Kidney tubule cell (primary cell): Measurements from ENCODE around the gene FAM193A.
"Not testable (repeated sequence)": the region's sequence is repeated elsewhere in the genome, so short reads cannot be mapped to it uniquely, and the experiment has no call there.

Experiments
- DNase-seq: peaks from one replicate; pipeline ENCODE4 v3.0.0-alpha.2; 2018; ENCODE audit warnings: low spot score

FAM193A gene

GRCh38 chr4:2618729-2619128, 82.3 kb downstream of the FAM193A start:
- not testable (repeated sequence) for DNase-seq

- no peak for DNase-seq
These were observed 83.0 kb downstream of the FAM193A start for GRCh38 chr4:2619459-2619858.

GRCh38 chr4:2621419-2621818, 85.0 kb downstream of the FAM193A start:
- no peak for DNase-seq

DNA sequence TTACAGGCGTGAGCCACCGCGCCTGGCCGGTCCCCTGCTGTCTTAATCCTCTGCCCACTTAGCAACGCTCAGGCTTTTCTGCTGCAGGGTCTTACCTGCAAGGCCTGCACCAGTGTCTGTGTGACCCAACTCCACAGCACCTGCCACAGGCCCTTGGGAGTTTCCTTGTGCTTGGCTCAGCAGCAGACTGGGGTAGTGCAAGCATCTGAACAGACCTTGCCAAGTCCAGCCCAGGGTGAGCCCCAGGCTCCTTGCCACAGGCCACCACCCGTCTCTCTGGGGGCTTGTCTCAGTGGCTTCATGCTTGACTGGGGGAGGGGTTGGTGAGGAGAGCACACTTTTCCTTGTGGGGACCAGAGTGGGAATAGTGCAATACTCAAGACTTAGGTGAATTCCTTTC, 87.0 kb downstream of the FAM193A start:
- DNase-seq = no peak

GRCh38 chr4:2624782-2625530, 88.5 kb downstream of the FAM193A start:
- DNase-seq = no peak

- DNase-seq = no peak
These were observed 89.8 kb downstream of the FAM193A start for GRCh38 chr4:2626231-2626630.

DNA sequence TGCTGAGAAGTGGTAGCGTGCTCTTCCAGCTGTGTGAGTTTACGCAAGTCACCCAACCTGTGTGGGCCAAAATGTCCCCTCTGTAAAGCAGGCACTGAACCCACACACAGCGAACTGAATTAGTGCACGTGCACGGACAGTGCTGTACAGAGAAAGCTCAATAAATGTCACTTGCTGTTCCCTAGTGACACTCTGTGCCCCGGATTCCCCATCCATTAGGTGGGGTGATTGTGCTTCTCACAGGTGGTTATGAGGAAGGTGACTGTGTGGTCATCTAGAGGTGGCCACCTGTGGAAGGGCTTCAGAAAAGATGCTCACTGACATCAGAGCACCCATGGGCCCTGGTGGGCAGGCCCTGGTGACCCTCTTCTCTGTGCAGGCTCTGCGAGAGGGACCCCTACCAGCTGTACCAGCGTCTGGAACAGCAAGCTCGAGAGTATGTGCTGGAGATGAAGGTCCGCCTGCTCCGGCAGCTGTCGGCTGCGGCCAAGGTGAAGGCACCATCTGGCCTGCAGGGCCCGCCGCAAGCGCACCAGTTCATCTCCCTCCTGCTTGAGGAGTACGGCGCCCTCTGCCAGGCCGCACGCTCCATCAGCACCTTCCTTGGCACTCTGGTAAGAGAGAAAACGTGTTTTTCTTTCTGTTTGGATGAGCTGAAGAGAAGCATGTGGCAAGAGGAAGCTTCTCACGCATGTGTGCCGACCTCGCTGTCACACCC, 94.3 kb downstream of the FAM193A start:
- no peak for DNase-seq

DNA sequence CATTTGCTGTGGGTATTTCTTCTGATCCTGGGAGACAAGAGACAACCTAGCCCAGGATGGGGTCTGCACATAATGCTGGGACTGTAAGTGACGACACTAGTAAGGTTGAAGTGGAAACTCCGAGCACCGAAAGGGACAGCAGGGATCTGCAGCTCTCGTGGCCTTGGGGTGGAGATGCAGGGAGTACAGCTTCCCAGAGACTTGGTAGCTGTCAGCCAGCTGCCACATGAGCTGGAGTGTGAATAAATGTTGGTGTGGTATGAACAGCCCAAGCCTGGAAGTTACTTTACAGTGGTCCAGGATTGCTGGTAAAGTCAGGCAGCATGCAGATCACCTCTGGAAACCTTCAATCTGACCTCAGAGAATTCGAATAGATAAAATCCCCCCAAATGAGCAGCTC, 97.6 kb downstream of the FAM193A start:
- DNase-seq = no peak

- no peak for DNase-seq
These were observed 99.9 kb downstream of the FAM193A start for GRCh38 chr4:2636331-2636730.

DNA sequence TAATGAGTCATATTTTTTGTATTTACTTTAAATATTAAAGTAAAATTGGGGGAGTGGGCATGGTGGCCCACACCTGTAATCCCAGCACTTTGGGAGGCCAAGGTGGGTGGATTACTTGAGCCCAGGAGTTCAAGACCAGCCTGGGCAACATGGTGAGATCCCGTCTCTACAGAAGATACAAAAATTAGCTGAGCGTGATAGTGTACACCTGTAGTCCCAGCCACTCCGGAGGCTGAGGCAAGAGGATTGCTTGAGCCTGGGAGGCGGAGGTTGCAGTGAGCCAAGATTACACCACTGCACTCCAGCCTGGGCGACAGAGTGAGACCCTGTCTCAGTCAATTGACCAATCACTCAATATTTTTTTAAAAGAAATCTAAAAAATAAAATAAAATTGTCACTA, 100.5 kb downstream of the FAM193A start:
- not testable (repeated sequence) for DNase-seq

GRCh38 chr4:2637956-2638552, 101.6 kb downstream of the FAM193A start:
- no peak for DNase-seq

DNA sequence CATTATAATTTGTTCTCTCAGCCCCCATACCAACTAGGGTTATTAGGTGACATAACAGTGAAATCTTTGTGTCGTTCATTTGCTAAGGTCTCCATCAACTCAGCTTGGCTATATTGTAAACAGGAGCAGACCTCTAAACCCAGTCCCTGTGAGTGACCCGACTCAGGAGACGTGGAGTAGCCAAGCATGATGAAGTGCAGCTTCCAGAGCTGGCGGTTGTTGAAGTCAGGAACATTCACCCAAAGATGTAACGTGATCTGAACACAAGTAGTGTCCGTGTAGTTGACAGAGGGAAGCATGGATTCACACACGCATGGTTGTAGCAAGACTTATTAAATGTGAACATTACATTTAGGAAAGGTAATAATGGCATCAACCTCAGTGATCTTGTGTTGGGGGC, 102.3 kb downstream of the FAM193A start:
- DNase-seq = no peak

DNA sequence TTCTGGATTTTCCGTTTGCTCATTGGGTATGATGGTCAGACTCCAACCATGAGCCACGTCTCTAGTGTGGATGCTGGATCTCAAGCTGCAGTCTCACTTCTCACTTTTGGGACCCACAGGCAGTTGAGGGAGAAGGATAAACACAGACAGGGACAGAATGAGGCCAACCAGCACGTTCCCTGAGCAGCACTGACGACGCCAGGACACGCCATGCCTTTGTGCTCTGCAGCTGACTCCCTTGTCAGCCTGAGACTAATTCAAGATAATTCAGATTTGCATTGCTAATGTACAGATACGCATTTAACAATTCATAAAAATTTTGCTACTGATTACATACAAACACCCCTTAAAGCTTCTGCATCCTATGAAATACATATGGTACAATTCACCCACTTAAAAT, 106.5 kb downstream of the FAM193A start:
- no peak for DNase-seq

- no peak for DNase-seq
These were observed 107.1 kb downstream of the FAM193A start for GRCh38 chr4:2643555-2643954.

DNA sequence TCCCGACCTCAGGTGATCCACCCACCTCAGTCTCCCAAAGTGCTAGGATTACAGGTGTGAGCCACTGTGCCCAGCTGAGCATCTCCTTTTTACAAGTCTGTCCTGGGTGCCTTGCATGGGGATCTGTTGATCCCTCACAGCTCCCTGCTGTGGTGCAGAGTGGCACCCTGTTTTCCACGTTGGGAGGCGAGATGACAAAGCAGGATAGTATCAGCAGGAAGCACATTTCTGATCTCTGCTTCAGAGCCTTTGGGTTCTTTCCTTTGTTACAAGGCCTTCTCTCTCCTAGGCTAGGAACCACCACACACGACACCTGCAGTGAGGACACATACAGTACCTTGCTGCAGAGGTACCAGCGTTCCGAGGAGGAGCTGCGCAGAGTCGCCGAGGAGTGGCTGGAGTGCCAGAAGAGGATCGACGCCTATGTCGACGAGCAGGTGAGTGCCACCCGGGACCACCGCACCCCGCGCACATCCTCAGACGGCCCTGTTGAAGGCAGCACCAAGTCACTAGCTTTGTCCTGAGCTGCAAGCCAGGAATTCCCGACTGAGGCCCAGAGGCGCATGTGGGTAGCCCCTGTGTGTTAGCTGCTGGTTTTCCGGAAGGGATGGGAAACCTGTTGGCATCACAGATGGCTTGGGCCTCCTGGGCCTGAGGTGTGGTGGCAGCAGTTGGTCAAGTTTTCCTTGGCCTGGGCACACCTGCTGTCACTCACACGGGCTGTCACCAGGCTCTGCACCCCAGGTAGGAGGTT, 110.1 kb downstream of the FAM193A start:
- no peak for DNase-seq

DNA sequence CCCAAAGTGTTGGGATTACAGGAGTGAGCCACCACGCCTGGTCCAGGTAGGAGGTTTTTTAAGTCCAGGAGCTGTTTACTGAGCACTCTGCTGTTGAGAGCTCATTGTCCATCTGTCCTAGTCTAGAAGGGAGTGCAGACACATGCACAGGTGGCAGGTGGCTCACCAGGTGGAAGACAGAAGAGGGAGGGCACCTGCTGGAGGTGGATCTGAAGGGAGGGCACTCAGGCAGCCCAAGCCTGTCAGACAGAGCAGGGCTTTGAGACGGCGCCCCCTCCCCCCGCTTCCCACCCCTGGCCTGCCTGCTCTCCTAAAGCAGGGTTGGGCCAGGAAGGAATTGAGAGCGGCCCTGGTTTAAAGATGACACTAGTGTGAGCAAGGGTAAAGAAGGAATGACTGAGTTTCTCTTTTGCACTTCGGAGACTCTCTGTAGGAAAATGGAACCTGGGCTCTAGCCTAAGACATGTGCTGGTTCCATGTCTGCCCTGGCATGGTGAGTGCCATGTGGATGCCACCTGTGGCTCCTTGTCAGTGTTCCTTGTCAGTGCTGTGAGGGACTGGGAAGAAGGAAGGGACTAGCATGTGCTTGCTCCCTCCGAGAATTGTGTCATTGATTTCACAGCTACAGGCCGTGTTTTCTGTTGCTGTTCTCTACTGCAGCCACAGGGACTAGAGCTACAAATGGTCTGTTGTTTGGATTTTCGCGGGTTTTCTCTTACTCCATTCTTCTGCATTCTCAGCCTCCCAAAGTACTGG, 111.1 kb downstream of the FAM193A start:
- no peak for DNase-seq

GRCh38 chr4:2648159-2648814, 111.8 kb downstream of the FAM193A start:
- DNase-seq = no peak

DNA sequence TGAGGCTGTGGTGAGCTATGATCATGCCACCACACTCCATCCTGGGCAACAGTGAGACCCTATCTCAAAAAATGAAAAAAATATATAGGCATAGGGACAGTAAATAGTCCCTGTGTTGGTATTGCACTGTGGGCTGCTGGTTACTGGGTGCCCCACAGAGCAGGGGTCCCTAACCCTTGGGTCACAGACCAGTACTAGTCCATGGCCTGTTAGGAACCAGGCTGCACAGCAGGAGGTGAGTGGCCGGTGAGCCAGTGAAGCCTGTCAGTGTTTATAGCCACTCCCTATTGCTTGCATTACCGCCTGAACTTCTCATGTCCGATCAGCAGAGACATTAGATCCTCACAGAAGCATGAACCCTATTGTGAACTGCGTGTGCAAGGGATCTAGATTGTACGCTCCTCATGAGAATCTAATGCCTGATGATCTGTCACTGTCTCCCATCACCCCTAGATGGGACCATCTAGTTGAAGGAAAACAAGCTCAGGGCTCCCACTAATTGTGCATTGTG, 113.2 kb downstream of the FAM193A start:
- no peak for DNase-seq

- no peak for DNase-seq
These were observed 113.8 kb downstream of the FAM193A start for GRCh38 chr4:2650276-2650675.

DNA sequence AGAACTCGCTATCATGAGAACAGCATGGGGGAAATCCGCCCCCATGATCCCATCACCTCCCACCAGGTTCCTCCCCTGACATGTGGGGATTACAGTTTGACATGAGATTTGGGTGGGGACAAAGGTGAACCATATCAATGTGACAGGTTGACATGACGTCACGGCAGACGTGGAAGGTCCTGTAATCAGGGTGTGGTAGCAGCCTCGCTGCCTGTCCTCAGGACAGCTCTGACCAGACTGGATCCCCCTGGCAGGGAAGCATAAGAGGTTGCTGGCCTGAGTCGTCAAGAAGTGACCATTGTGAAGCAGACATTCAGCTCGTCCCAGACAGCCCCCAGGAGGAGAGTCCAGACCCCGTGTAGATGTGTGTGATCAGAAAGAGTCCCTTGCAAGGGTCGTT, 115.1 kb downstream of the FAM193A start:
- no peak for DNase-seq

DNA sequence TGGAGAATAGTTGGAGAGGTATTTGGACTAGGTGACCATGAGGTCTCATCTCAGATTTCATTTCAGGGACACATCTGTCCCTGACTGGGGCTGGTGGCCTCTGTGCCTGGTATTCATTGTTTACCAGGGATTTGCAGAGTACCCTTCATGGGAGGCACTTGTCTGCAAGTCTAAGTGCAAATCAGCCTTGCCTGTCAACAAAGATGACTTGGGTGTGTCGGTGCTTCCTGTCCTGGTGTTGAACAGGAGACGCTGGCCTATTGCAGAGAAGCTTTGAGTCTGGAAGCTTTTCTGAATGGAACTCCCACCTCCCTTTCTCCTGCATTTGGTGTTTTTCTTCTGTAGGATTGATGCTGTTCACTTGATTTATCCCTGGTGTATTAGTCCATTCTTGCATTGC, 115.6 kb downstream of the FAM193A start:
- no peak for DNase-seq
